AG04450 (cell line): Measurements from ENCODE around the gene SP4. TPM values are rescaled to one million over a fixed set of nuclear protein-coding genes. Genes with fewer than 3 reads are reported as not detected.

ENCODE experiments used
- CTCF ChIA-PET: fragments of 300-600, 350-600 bp; formaldehyde crosslinking; extraction: SDS; loops from one replicate; lab custom pipeline; 2022; ENCODE audit warnings: antibody characterized with exemption, inconsistent platforms; lab: Charles Lee
- POLR2A ChIA-PET: fragments of 350-600 bp; formaldehyde crosslinking; extraction: SDS; loops from one replicate; lab custom pipeline; 2021; ENCODE audit warnings: antibody characterized with exemption, inconsistent platforms; lab: Yijun Ruan, JAX
- DNase-seq: peaks from one replicate; pipeline ENCODE4 v3.0.0-alpha.2; 2011; ENCODE audit warnings: low read depth, low spot score
- H3K27ac ChIP-seq: one replicate; pipeline ENCODE4 v1.5.1; 2012; ENCODE audit warnings: low read depth, low read length, control low read depth
- H3K27me3 ChIP-seq: one replicate; pipeline ENCODE4 v1.6.0; 2012; ENCODE audit warnings: low read length; ENCODE audit not compliant: control insufficient read depth, insufficient read depth
- H3K4me3 ChIP-seq: 2 replicates; pipeline ENCODE4 v1.5.1; 2011; ENCODE audit warnings: mild to moderate bottlenecking, low read depth, low read length, control low read depth
- H3K9me3 ChIP-seq: 2 replicates; pipeline ENCODE4 v1.5.1; 2012; ENCODE audit warnings: low read length; ENCODE audit not compliant: control insufficient read depth, insufficient read depth
- polyA plus RNA-seq: library from polyadenylated mRNA; depleted of rRNA; stranded (reverse); fragments of >200 nt; gene quantifications from 2 replicates; pipeline ENCODE4 v1.2.3, GENCODE V29; 2011
- TF ChIP-seq, protein P1 (sequence below): IDR thresholded peaks from 2 replicates; pipeline ENCODE4 v1.5.1; 2011; ENCODE audit warnings: low read depth, low read length, control low read depth, inconsistent platforms

The SP4 gene
- polyA plus RNA-seq, 1 experiment = 2.3 TPM

DNA sequence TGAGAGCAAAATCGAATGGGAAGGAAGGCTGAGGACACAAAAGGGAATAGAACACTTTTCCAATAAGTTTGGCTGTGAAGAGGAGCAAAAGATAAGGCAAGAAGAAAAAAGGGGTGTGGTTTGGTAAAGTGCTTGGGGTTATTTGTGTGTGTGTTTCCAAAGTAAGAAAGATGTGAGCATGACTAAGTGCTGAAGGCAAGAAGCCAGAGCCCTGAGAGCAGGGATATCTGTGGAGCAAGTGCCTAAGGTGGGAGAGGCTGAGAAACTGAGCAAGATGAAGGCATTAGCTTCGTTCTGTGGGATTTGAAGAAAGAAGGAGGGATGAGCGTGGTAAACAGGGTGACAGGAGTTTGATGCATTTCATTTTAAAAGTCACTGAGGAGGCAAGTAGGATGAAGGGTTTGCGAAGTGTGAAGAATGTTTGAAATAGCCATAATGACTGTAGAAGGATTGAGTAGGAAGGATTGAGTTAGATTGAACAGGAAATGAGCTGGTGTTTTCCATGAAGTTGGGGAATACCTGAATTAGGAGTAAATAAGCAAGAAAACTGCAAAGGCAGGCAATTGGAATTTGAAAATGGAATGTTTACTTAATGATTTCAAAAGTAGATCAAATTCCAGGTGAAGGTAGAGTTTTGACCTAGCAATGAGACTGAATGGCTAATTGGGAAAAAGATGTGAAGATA is 19.9 kb upstream of the SP4 start:
- TF ChIP-seq, protein P1, sequence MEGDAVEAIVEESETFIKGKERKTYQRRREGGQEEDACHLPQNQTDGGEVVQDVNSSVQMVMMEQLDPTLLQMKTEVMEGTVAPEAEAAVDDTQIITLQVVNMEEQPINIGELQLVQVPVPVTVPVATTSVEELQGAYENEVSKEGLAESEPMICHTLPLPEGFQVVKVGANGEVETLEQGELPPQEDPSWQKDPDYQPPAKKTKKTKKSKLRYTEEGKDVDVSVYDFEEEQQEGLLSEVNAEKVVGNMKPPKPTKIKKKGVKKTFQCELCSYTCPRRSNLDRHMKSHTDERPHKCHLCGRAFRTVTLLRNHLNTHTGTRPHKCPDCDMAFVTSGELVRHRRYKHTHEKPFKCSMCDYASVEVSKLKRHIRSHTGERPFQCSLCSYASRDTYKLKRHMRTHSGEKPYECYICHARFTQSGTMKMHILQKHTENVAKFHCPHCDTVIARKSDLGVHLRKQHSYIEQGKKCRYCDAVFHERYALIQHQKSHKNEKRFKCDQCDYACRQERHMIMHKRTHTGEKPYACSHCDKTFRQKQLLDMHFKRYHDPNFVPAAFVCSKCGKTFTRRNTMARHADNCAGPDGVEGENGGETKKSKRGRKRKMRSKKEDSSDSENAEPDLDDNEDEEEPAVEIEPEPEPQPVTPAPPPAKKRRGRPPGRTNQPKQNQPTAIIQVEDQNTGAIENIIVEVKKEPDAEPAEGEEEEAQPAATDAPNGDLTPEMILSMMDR = no peak
- H3K9me3 ChIP-seq = no peaks in the 10 kb centered on the region; the same call in 1 of the 2 replicates
- ChIA-PET CTCF (no interaction called here), POLR2A (no interaction called here)
- H3K27ac ChIP-seq = no peak overlapping the region
- no peaks in the 10 kb centered on the region for H3K27me3 ChIP-seq
- H3K4me3 ChIP-seq = no peak overlapping the region
- DNase-seq = no peak

DNA sequence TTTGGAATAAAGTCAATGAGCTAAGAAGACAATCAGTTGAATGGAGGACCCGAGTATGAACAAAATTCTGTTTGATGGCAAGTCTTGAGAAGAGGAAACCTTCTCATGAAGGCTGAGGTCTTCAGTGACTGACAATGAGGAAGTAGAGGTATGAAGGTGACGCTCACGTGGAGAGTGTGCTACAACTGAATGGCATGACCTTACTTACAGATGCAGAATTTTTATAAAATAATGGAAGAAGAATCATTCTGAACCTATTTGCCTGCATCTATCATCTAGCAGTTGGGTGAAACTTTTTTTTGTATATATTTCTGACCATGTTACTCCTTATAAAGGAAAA is 19.4 kb upstream of the SP4 start:
- no peak for DNase-seq
- TF ChIP-seq, protein P1 = no peak
- POLR2A ChIA-PET = no interaction called here
- no peaks in the 10 kb centered on the region for H3K27me3 ChIP-seq
- H3K9me3 ChIP-seq = no peaks in the 10 kb centered on the region; the same call in 1 of the 2 replicates
- H3K27ac ChIP-seq = no peak overlapping the region
- CTCF ChIA-PET = no interaction called here
- H3K4me3 ChIP-seq = no peak overlapping the region

DNA sequence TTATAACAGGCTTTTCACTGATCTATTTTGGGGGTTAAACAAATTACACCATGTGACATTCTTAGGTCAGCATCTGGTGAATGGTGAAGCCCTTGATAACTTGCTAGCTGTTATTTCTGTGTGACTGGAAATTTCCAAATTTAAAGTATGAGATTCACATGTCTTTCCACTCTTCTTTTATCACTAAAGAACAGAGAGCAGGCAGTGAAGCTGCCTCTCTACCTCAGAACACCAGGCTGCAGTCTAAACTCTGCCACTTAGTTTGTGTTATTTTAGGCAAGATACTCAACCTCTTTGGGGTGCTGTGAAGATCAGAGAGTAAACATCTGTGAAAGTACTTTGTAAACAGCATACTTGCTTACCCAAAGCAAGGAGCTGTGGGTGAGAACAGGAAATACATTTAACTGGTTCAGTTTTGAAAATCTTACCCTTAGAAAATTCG is 15.5 kb upstream of the SP4 start:
- ChIA-PET CTCF (interaction anchor here (2.0 kb wide), 1 partner anchor 14 kb away, joined by 4 read pairs; no protein-coding TSS in a partner anchor), POLR2A (no interaction called here)
- DNase-seq = no peak
- H3K4me3 ChIP-seq = no peak overlapping the region
- no peak overlapping the region for H3K27ac ChIP-seq
- no peaks in the 10 kb centered on the region for H3K9me3 ChIP-seq
- H3K27me3 ChIP-seq = no peaks in the 10 kb centered on the region
- TF ChIP-seq, protein P1 = no peak

DNA sequence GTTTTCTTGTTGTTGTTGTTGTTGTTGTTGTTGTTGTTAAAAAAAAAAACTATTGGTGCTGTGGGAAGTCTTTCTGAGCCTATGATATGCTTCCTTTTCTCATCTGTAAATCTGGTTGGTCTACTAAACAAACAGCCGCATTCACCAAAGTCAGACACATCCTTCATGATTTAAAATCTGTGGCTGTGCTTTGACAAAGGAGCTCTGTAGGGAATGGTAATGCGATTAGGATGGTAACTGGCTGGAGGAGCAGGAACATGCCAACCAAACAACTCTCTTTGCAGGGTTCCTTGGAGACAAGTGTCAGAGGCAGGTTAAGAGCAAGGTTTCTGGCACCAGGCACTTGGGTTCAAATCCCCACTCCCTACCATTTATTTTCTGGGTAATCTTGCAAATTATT is 14.9 kb upstream of the SP4 start:
- Histone ChIP-seq H3K27ac (no peak overlapping the region), H3K9me3 (no peaks in the 10 kb centered on the region), H3K4me3 (no peak overlapping the region), H3K27me3 (no peaks in the 10 kb centered on the region)
- DNase-seq = no peak
- POLR2A ChIA-PET = no interaction called here
- CTCF ChIA-PET = interaction anchor here (0.7 to 2.0 kb wide), 2 partner anchors 13 to 588 kb away, joined by 3 to 4 read pairs; no protein-coding TSS in a partner anchor
- TF ChIP-seq, protein P1 = no peak

DNA sequence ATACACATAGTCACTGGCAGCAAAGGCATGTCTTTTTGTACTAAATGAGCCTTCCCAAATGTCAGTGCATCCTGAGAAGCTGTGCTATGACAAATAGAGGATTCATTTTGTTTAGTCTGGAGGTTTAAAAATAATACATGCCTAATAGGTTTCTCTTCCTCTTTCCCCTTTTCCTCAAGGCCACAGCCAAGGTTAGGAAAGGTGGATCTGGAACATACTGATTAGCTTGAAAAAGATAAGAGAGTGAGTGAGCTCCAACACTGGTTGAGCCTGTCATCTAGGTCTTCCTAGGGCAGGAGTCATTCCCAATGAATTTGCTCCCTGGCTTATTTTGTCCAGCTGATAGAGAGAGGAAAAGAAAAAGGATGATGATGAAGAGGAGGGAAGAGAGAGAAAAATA is 14.4 kb upstream of the SP4 start:
- Histone ChIP-seq H3K9me3 (no peaks in the 10 kb centered on the region), H3K27me3 (no peaks in the 10 kb centered on the region), H3K4me3 (no peak overlapping the region), H3K27ac (no peak overlapping the region)
- POLR2A ChIA-PET = no interaction called here
- CTCF ChIA-PET = interaction anchor here (0.7 kb wide), 1 partner anchor 587 kb away, joined by 3 read pairs; no protein-coding TSS in a partner anchor
- no peak for DNase-seq
- TF ChIP-seq, protein P1 = no peak
